ENCODE data around the gene ZNF101.
"Not testable (repeated sequence)": the region's sequence is repeated elsewhere in the genome, so short reads cannot be mapped to it uniquely, and the experiment has no call there.

ZNF101 gene

DNA sequence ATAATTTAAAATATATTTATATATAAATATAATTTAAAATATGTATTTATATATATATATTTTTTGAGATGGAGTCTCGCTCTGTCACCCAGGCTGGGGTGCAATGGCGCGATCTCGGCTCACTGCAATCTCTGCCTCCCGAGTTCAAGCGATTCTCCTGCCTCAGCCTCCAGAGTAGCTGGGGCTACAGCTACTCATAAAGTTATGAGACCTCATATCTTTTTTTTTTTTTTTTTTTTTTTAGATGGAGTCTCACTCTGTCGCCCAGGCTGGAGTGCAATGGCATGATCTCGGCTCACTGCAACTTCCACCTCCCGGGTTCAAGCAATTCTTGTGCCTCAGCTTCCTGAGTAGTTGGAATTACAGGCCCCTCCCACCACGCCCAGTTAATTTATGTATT, 20.4 kb downstream of the ZNF101 start:
- in situ Hi-C loops (cut with MboI; ENCODE audit: low pct_unique_long_range_greater_than_20kb, low sequenced_read_pairs) = not testable (repeated sequence)
- DNase-seq = peak; percentile 36

DNA sequence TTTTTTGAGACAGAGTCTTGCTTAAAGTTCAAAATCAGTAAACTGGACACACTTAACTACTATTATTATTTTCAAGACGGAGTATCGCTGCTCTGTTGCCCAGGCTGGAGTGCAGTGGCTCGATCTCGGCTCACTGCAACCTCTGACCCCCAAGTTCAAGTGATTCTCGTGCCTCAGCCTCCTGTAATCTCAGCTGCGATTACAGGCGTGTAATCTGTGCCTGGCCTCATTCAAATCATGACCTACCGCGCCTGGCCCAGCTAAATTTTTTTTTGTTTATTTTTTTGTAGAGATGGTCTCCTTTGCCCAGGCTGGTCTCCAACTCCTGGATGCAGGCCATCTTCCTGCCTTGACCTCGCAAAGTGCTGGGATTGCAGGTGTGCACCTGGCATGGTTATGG, 23.0 kb downstream of the ZNF101 start:
- in situ Hi-C loops (cut with MboI; ENCODE audit: low pct_unique_long_range_greater_than_20kb, low sequenced_read_pairs) = no loop called here
- DNase-seq = no peak

DNA sequence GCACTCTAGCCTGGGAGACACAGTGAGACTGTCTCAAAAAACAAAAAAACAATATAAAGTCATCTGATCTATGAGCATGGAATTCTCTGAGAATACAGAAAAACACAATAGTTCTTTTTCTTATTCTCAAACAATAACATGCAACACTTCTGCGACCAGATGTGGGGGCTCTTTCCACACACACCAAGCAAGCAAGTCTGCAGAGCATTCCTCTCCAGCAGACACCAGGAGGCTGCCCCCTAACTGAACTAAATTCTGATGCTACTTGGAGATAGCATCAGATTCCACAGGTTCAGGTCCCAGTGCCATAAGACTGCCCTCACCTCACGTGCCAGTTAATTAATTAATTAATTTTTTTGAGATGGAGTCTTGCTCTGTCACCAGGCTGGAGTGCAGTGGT, 27.7 kb downstream of the ZNF101 start:
- no peak for DNase-seq
- in situ Hi-C loops (cut with MboI; ENCODE audit: low pct_unique_long_range_greater_than_20kb, low sequenced_read_pairs) = no loop called here

DNA sequence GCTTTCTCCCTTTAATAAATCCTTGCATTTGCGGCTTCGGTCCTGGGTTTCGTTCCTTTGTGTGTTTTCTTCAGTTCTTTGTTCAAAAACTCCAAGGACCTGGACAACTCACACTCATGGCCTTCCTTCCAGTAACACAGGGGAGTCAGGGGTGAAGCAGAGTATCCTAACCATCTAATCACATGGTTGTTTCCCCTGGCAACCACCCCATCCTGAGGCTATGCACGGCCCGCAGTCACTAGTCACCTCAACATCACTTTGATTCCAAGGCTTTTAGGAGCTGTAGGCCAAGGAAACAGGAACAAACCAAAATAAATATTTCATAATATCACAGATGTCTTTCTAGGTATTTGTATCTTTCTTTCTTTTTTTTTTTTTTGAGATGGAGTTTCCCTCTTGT, 28.9 kb downstream of the ZNF101 start:
- in situ Hi-C loops (cut with MboI; ENCODE audit: low pct_unique_long_range_greater_than_20kb, low sequenced_read_pairs) = no loop called here
- no peak for DNase-seq

DNA sequence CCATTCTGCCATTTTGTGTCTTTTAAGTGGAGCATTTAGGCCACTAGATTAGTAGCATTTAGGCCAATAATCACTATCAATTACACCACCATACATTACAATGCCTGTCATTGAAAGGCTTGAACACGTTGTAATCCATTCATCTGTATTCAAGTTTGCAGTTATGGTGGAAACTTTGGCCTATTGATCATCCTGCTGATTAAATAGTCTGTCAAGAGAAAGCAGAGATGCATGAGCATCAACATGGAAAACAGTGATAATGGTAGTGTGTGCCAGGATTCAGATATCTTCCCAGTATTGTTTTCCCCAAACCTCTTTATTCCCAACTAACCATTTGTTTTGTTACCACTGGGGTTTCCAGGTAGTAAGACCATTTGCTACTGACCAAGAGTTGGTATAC, 31.9 kb downstream of the ZNF101 start:
- in situ Hi-C loops (cut with MboI; ENCODE audit: low pct_unique_long_range_greater_than_20kb, low sequenced_read_pairs); DNase-seq: not testable (repeated sequence)

DNA sequence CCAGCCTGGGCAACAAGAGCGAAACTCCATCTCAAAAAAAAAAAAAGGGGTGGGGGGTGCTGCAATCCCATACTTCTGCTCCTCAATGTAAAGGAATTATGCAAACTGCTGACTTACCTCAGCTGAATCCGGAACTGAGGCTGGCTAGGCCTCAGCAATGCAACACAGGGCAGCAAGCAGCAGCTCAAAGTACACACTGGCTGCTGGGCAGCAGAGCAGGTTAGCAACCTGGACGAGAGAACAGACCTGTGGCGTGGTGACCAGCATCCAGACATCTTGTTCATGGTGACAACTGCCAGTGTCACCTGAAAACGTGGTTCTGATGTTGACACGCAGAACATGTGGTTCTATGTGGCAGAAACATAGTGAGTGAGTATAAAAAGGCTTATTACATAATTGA, 36.2 kb downstream of the ZNF101 start:
- DNase-seq = no peak

DNA sequence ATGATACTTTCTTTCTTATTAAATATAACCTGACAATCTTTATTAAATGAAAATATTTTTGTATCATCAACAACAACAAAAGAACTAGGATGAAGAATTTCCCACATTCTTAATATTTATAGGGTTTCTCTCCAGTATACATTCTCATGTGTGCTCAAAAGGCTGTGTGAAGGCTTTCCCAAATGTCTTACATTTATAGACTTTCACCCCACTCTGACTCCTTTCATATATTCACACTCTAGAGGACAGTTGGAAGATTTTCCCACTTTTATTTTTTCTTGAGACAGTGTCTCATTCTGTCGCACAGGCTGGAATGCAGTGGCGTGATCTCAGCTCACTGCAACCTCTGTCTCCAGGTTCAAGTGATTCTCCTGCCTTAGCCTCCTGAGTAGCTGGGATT, 41.9 kb downstream of the ZNF101 start:
- DNase-seq = no peak
- in situ Hi-C loops (cut with MboI; ENCODE audit: low pct_unique_long_range_greater_than_20kb, low sequenced_read_pairs) = no loop called here

More for the DNA sequence above, 36.2 kb downstream of the ZNF101 start:
- in situ Hi-C loops (cut with MboI; ENCODE audit: low pct_unique_long_range_greater_than_20kb, low sequenced_read_pairs) = no loop called here

DNA sequence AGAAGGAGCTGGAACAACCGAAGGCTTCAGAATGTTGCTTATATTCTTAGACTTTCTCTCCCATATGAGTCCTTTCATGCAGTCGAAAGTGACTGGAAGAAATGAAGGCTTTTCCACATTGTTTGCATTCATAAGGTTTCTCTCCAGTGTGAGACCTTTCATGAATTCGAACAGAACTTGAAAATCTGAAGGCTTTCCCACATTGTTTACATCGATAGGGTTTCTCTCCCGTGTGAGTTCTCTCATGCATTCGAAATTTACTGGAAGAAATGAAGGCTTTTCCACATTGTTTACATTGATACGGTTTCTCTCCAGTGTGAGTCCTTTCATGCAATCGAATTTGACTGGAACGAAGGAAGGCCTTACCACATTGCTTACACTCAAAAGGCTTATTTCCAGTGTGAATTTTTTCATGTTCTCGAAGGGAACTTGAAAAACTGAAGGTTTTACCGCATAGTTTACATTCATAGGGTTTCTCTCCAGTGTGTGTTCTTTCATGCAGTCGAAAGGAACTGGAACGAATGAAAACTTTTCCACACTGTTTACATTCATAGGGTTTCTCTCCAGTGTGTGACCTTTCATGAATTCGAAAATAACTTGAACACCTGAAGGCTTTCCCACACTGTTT, 42.8 kb downstream of the ZNF101 start:
- DNase-seq = no peak
- in situ Hi-C loops (cut with MboI; ENCODE audit: low pct_unique_long_range_greater_than_20kb, low sequenced_read_pairs) = no loop called here

DNA sequence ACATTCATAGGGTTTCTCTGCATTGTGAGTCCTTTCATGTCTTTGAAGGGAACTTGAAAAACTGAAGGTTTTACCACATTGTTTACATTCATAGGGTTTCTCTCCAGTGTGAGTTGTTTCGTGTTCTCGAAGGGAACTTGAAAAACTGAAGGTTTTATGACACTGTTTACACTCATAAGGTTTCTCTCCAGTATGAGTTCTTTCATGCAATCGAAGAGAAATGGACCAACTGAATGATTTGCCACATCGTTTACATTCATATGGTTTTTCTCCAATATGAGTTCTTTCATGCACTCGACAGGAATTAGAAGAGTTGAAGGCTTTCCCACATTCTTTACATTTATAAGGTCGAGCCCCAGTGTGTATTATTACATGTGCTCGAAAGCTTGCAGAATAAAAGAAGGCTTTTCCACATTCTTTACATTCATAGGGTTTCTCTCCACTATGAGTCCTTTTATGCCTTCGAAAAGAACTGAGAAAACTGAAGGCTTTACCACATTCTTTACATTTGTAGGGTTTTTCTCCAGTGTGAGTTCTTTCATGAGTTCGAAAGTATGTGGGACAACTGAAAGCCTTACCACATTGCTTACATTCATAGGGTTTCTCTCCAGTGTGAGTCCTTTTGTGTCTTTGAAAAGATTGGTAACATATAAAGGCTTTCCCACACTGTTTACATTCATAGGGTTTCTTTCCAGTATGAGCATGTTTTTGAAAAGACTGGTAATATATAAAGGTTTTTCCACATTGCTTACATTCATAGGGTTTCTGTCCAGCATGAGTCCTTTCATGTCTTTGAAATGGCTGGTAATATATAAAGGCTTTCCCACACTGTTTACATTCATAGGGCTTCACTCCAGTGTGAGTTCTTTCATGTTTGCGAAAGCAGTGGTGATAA, 43.5 kb downstream of the ZNF101 start:
- in situ Hi-C loops (cut with MboI; ENCODE audit: low pct_unique_long_range_greater_than_20kb, low sequenced_read_pairs) = no loop called here
- DNase-seq = no peak

DNA sequence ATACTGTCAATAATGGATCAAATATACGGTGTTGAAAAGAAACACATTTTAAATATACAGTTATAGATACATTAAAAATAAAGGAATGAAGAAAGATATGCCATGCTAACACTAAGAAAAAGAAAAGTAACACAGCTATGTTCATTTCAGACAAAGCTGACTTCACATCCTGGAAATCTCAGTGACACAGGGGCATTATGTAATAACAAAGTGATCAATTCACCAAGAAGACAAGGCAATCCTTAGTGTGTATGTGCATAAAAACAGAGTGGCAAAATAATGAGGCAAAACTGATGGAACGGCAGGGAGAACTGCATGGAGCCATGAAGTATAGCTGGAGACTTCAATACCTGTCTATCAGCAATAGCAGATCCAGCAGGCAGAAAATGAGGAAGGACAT, 51.2 kb downstream of the ZNF101 start:
- in situ Hi-C loops (cut with MboI; ENCODE audit: low pct_unique_long_range_greater_than_20kb, low sequenced_read_pairs) = no loop called here
- no peak for DNase-seq

DNA sequence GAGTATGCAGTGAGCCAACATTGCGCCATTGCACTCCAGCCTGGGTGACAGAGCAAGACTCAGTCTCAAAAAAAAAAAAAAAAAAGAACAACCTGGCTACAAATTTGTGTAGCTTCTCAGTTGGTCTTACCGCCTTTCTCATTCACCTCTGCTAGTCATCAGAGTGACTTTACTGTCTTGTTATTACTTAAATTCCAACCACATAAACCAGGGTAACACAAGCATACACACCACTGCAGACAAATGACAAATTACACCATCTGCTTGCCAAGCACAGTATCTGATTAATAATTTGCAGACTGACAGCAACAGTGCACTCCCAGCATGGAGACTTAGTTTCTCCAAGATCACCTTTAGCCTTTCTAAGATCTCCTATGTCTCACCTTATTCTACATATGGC, 53.3 kb downstream of the ZNF101 start:
- no peak for DNase-seq
- in situ Hi-C loops (cut with MboI; ENCODE audit: low pct_unique_long_range_greater_than_20kb, low sequenced_read_pairs) = no loop called here

DNA sequence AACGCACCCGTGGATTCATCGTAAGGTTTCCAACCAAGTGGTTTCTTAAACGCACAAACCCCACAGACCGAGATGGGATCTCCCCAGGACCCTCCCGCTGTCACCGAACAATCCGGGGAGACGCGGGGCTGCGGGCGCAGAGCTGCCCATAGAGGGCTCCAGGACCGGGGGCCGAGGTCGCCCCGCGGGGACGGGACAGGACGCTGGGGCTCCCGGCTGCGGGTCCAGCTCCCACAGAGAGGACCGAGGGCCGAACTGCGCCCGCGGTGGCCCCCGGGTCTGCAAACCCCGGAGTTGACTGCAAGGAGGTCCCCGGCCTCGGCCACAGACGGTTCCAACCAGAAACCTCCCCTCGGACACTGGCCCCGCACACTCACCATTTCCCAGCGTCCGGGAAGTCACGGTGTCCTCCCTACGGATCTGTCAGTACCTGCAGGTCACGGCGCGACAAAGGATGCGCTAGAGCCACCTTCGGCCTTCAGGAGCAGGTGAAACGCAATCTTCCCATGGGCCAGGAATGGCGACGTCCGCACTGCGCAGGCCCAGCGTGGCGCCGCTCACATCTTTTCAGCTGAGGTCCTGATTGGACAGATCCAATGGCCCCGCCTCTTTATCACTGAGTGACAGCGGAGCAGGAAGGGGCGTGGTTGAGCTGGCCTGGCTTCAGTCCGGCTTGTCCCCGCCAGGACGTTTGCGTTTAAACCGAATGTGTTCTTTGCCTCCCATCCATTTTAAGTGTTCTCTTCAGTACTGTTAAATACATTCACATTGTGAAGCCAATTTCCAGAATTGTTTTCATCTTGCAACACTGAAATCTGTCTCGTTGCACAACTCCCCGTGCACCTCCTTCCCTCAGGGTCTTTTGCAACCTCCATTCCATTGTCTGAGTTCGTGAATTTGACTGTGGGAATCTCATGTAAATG, 64.2 kb downstream of the ZNF101 start, which contains the start of gene ZNF14:
Gene ZNF14 (minus strand): TSS at position 534 of the 923 bp plus-strand sequence. CDS start 154 bp downstream, at position 380.
- in situ Hi-C loops (cut with MboI; ENCODE audit: low pct_unique_long_range_greater_than_20kb, low sequenced_read_pairs) = no loop called here
- peak; percentile 96 for DNase-seq

Measured in KBM-7 (cell line).